NCI-H748 treated with DMSO at 0.1 percent for 48 hours (cell line): ENCODE results near the gene MAGI2.
"Not testable (repeated sequence)": the region's sequence is repeated elsewhere in the genome, so short reads cannot be mapped to it uniquely, and the experiment has no call there.

ENCODE experiments used
- DNase-seq: peaks from one replicate; lab custom pipeline; 2025; lab: John Stamatoyannopoulos, UW

Gene MAGI2

DNA sequence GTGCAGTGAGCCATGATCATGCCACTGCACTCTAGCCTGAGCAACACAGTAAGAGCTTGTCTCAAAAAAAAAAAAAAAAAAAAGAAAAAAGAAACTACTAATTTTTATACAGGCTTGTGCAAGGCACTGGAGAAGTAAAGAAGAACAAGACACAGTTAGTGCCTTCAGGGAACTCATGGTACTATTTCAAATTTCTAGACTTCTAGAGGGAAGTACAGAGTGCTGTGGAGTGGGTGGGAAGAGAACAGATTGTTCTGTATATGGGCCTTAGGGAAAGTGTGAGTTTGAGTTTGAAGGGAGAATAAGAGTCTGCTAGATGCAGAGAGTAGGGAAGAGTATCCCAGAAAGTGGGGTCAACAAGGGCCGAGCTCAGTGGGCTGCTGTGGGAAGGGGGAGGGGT lies 1420.1 kb downstream of the MAGI2 start:
- DNase-seq = no peak

DNA sequence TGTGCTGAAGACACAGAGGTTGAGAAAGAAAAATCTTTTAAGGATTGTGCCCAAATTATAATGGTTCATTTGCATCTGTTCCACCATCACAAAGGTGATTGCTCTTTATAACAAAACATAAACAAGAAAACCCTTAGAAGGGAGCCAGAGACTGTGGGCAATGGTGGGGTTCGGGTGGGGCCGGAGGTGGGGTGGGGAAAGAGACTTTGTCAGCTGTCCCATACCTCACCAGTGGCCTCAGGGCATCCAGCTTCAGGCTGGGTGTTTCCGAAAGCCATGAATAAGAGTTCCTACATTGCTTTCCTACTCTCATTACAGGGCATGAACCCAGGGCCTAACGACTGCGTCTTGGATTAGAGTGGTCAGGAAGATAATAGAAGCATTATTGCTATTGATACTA lies 1427.0 kb downstream of the MAGI2 start:
- no peak for DNase-seq

DNA sequence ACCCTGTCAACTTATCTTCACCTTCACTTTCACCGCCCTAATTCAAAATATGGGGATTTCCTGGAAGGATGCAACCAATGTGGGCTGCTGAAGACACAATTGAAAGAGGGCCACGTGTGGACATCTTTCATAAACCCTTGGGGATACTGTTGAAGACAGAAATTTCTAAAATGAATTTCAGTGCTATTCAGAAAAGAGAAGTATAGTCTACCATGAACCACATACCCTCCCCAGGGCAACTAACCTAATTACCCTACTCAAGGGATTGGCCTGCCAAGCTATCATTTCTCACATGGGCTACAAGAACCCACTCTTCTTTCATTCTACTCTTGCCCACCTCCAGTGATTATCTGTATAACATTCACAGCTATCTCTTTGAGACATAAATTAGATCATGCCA lies 1428.9 kb downstream of the MAGI2 start:
- no peak for DNase-seq

DNA sequence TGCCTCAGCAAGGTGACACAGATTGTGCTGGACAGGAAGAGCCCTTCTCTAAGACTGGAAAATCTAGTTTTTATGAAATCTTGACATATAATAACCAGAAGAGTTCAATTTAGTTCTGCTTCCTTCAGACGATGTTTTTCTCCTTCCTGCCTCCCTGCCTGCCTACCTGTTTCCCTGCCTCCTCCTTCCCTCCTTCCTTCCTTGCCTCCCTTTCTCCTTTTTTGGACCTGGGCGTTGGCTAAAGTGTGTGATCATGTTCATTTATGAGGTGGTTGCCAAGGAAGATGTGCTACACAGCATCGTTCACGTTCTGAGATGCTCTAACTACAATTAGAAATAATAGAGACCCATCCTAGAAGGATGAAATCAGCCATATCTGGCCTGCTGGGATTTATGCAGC lies 1430.3 kb downstream of the MAGI2 start:
- DNase-seq = no peak

DNA sequence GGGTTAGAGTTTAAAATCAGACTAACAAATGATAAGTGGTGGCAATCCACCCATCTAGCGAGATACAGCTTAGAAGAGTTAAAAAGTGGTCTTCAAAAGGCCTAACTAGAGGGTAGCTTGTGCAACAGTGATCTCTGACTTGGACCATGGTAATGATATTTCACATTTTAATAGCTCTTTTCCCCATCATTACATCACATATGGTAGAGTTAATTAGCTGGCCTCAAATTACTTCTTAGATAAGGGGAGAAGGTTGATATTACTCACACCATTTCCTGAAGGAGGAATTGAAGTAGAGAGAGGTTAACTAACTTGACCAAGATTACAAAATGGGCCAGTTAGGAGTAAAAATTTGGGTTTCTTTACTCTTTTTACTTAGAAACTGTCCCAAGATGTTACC lies 1431.3 kb downstream of the MAGI2 start:
- DNase-seq = no peak

DNA sequence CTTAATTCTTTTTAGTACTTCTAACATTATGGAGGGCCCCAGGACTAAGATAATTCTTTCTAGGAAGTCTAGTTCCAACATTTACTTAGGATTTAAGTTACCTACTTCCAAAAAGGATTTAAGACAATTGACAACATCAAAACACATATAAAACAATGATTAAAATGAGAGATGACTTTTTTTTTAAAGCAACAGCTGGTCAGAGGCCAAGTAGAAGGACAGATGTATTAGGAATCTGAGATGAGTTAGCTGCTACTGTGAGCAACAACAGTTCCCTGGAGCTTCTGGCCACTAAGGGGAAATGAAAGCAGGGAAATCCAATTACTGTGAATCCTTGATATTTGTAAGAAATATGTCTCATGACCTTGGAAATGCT lies 1432.6 kb downstream of the MAGI2 start:
- DNase-seq = no peak

DNA sequence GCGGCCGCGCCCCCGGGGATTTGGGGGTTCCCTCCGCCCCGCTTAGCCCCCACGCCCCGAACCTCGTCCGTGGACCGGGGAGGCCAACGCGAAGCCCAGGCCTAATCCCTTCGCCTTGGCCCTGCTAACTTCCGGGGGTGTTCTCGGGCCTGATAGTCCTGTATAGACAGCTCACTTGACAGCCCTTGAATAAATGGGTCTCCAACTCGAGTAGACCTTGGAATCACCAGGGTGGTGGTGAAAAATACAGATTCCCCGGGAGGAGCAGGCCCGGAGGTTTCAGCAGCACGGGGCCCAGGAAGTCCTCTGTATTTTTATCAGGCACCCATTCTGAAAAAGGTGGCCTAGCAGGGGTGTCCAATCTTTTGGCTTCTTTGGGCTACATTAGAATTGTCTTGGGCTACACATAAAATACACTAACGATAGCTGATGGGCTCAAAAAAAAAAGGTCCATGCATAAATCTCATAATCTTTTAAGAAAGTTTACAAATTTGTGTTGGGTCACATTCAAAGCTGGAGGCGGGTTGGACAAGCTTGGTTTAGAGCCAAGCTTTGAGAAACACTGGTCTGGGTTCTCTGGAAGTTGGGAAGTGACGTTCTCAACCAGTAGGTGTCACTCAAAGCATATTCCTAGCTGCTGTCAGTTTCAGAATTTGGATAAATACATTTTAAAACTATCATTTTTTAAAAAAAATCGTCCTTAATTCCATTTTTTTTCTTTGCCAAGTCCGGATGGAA lies 1433.2 kb downstream of the MAGI2 start:
- DNase-seq = peak; percentile 72

DNA sequence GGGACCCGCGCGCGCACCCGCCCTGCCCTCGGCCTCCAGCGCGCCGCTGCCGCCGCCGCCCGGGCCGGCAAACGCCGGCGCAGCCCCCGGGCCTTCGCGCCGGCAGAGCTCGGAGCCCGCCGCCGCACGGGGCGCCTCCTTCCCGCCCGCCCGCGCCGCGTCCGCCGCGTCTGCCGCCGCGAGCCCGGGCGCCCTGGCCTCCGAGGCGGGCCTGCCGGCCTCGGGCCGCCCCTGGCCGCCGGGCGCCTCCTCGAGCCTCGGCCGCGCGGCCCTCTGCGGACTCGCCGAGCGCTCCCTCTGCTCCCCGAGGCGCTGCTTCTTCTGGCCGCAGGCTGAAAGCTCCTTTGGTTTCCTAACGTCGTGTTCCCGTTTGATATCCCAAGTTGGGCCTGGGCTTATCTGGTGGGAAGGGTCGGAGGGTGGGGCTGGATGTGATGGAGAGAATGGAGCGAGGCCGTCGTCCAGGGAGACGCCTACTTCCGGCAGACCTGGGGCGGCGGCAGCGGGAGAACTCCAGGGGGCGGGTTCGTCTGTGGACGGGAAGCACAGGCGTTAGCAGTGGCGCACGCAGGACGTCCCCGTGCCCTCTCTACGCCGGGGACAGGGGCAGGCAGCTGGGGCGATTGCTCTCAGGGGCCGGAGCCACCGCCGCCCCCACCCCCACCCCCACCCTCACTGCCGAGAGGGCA lies 1433.9 kb downstream of the MAGI2 start:
- DNase-seq = peak; percentile 78

DNA sequence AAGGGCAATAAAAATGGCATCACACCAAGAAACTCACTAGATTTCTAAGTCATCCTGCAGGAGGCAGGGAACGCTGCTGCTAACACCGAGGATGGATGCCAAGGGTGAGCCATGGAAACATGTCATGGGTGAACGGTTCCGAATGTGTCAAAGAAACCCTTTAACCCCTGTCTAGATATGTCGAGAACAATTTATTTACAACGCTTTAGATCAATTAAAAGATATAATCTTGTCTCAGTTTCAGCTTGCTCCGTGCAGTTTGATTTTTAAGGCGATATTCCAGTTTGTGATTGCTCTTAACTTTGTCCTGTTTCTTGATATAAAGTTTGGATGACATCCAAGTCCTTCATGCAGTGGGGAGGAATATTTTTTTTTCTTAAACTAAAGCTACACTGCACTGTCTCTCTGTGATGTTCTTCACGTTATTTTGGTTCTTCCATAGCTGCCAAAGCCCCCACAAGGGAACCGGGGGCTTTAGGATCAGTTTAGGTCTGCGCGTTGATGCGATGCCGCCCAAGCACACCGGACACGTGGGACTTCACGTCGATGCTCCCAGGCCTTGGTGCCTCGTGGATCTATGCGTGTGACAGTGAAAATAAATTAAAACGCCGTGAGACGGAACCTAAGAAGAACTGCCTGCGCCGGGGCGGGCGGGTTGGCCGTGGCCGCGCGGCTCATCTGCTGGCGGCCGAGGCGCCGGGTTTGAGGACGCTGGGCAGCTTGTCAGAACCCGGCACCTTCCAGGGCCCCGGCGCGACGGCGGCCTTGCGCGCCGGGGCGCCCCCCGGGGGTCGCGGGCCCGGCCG lies 1434.6 kb downstream of the MAGI2 start:
- peak; percentile 16 for DNase-seq

DNA sequence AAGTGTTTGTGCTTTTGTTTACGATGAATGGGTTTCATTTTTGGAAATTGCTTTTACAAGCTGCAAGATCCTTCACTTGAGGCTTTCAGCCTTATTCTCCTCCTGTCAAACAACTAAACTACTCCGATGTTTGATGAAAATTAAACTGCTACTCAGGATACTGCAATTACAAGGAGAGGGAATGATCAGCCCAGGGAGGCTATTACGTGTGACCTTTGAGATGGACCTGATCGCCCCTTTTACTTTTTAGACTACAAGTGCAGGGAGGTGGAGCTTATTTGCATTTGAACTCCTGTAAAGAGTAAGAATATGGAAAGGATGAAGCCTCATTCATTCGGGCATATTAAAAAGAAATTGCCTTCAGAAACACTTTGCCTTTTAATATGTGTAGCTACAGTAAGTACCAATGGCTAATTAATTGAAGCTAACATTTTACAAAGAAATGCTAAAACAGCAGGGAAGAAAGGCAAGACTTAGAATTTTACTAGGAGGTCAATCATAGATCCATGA lies 1435.8 kb downstream of the MAGI2 start:
- no peak for DNase-seq

DNA sequence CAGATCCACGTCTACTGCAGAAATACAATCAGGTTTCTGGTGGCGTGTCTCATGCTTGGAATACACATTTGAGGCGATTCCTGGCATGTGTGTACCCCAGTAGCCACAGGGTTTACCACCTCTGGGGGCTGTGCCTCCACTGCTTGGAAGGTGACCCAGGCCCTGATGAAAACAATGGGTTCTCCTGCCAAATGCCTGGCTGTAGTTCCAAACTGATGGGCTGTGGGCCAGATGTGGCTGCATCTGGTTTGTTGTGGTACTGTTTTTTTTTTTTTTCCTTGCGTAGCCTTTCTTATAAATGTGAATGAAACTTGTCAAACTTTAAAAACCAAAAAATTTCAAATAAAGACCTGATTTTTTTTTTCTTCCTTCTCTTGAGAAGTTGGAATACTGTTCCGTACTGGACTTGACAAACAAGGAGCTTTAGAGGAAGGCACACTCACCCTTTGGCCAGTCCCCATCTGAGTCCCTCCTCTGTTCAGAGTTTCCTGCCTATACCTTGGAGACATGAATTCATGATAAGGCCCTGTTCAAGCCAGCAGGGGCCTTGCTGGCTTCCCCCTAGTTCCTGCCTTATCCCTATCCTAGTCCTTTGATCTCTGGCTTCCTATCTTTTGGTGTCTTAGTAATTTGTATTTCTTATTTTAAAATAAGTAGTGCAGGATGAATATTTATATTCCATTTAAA lies 1437.8 kb downstream of the MAGI2 start:
- DNase-seq = no peak

DNA sequence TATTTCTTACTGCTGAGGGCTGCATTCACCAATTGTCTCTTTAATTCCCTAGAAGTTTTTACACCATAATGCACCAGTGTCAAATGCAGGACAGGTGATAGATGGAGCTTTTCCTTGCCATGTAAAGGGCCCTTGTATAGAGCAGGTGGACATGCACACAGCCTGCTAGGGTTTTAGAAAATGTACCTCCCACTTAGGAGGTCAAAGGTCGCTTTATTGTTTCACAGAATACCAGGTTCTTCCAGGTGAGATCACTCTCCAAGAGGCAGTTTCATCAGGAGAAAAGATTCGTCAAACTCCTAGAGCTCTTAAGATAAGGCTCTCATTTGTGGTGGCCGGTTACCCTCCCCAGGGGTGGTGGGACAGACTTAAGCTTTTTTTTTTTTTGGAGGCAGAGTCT lies 1439.1 kb downstream of the MAGI2 start:
- DNase-seq = no peak

DNA sequence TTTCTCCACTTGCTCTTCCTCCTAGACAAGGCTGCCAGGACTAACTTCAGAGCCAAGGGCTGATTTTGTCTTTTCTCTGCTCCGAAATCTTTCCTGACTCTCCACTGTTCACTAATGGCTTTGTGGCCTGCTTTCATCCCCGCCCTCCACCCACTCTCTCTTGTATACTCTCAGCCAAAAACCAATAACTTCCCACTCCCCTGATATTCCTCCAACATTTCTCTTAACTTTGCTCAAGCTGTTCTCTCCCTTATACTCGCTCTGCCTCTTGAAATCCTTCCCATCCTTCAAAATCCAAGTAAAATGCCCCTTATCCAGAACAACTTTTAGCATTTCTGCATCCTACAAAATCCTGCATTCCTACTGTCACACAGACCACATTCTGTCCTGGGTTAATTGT lies 1440.1 kb downstream of the MAGI2 start:
- DNase-seq = no peak

DNA sequence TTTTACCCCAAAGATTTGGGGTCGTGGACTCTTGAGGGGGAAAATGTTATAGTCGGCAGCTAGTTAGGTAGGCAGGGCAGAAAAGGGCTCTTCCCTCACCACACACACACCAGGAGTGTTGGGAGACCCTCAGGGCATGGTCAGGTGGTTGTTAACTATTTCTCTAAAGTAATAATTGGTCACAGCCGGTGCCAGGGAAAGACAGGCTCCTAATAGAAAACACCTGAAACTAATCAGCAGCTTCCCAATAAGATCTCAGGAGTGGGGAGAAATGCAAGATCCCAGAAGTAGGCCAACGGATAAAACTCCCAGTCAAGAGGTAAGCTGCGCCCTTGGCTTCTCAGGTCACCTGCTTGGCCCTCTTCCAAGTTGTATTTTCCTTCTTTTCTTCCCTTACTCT lies 1441.8 kb downstream of the MAGI2 start:
- DNase-seq = no peak

DNA sequence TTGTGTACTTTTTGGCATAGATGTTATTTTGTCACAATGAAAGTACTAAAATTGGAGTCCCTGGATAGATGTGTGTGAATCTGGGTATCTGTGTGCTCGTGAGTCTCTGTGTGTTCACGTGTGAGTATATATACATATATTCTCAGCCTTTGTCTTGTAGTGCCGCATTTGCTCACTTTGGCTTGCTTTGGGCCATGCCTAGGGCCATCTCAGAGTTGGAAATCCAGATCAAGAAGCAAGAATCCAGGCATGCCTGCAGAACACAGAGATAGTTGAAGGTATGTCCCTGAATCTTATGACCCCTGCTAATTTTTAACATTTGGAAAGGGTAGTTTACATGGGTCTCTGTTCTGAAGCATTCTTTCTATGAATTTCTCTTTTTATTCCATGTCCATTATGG lies 1446.2 kb downstream of the MAGI2 start:
- no peak for DNase-seq

DNA sequence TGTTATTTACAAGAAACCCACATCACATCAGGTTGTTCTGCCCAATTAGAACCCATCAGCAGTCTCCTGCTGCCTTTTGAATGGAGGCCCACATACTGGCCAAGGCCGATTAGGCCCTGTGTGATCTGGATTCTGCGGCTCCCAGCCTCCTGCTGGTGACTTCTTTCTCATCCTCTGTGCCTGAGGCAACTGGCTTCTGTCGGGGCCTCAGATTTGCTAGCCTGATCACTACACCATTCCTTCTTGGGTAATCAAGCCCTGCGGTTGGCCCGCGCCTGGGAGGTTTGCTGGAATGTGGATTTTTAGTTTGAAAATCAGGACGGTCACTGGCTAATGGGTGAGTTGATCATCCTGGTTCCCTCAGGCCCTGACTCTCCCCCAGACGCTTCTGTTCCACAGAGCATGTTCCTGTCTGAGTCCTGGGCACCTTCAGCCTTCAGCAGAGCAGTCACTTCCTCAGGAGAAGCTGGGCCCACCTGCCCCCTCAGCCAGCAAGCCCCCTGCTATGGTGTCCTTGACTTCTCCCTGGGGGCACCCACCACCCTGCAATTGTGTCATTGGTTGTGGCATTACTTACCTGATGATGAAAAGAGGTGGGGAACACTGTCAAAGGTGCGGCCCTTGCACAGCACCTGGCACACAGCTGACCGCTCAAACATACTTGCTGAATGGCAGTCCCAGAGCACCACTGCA lies 1447.3 kb downstream of the MAGI2 start:
- DNase-seq = no peak

DNA sequence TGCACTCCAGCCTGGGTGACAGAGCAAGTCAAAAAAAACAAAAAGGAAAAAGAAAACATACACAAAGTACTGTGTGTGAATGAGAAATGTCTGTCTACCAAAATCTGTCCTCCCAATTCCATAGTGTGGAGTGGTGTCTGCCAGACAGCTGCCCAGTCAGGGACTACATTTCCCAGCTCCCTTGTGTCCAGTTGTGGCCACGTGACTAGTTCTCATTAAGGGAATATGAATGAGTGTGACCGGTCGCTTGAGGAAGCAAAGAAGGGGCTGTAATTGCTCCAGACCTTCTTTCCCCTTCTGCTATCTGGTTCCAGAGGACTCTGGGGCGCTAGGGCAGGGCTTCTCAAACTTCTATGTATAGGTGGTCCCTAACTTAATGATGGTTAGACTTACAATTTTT lies 1450.8 kb downstream of the MAGI2 start:
- DNase-seq = no peak

DNA sequence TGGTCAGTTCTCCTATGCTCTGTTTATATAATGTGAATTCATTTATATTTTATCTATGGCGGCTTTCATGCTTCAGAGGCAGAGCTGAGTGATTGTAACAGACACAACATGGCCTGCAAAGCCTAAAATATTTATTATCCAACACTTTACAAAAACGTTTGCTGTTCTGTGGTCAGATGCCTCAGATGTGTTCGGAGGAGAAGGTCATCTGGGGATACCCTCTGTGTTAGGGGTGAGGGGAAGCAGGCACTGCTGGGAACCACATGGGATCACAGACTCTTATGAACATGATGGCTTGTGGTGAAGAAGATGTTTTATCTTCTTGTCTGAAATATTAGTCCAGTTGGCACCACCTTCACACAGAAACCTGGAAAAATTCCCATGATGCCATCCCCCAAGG lies 1451.4 kb downstream of the MAGI2 start:
- no peak for DNase-seq

DNA sequence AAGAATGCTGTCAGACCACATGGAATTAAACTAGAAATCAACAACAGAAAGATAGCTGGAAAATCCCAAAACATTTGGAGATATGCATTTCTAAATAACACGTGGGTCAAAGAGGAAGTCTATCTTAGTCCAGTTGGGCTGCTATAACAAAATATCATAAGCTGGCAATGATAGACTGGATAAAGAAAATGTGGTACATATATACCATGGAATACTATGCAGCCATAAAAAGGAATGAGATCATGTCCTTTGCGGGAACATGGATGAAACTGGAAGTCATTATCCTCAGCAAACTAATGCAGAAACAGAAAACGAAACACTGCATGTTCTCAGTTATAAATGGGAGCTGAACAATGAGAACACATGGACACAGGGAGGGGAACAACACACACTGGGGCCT lies 1454.3 kb downstream of the MAGI2 start:
- DNase-seq = not testable (repeated sequence)

DNA sequence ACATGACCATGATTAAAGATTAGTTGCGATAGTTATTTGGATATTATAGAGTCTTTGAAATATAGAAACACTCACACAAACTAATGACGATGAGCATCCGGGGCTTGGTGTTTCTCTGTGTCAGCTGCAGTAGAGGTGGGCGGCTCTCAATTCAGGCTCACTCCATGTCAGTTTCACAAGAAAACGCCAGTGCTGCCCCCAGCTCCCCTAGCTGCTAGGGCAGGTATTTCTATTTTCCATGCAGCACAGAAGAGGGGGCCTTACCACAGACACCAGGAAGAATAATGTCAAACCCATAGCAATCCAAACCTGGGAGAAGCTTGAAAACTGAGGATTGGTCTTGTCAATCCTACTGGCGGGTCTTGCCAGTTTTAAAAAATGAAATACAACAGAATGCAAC lies 1457.8 kb downstream of the MAGI2 start:
- DNase-seq = no peak

DNA sequence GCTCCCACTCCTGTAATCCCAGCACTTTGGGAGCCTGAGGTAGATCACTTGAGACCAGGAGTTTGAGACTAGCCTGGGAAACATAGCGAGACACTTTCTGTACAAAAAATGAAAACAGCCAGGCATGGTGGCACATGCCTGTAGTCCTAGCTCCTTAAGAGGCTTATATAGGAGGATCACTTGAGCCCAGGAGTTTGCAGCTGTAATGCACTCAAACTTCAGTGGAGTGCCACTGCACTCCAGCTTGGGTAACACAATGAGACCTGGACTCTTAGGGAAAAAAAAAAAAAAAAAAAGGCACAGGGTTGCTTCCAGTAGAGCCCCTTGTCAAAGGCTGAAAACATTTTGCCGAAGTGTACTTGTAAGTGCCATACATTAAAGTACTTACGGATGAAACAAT lies 1459.6 kb downstream of the MAGI2 start:
- DNase-seq = no peak

DNA sequence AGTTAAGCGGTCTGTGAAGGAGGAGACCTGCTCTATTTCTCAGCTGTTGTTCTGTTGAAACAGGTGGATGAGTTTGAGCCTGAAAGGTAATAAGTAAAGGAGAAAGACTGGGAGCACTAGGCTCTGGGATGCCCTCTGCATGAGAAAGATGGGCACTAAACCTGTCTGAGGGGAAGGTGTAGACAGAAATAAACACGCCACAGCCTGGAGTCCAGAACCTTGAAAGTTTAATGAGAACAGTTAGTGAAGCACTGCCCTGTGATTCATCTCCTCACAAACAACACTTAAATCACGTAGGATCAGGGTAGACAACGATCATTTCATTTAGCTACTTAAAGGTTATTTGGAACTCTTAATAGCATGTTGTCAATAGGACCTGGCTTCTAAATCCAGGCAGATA lies 1461.8 kb downstream of the MAGI2 start:
- no peak for DNase-seq
